PC-9 (cell line): ENCODE data around the gene NEK9. TPM values are rescaled to one million over a fixed set of nuclear protein-coding genes. Genes with fewer than 3 reads are reported as not detected.

Experiments used
- BruUV-seq: library from RNA; stranded (reverse); fragments of 400-500 nt; replicated peaks from 2 replicates; lab custom pipeline; 2021; lab: Mats Ljungman, UMichigan
- CTCF ChIA-PET: fragments of 300-600 bp; sonication (Branson Sonifier 250); formaldehyde crosslinking; loops from one replicate; lab custom pipeline; 2022; ENCODE audit warnings: antibody characterized with exemption; lab: Charles Lee
- POLR2A ChIA-PET: fragments of 300-600 bp; sonication (Branson Sonifier 250); formaldehyde crosslinking; loops from one replicate; lab custom pipeline; 2022; ENCODE audit warnings: antibody characterized with exemption; ENCODE audit not compliant: unreplicated experiment; lab: Charles Lee
- DNase-seq, 2 experiments: peaks; one replicate each; pipeline versions ENCODE4 v3.0.0 to v3.0.0-alpha.2; 2015 to 2022; ENCODE audit warnings: mixed read lengths in 1 of 2
- H2AFZ ChIP-seq: fragments of 200-600 bp; sonication (generic); 2 replicates; pipeline ENCODE4 v1.8.1; 2017; ENCODE audit warnings: antibody characterized with exemption
- H3F3A ChIP-seq: fragments of 200-600 bp; sonication (generic); 2 replicates; pipeline ENCODE4 v1.8.1; 2017; ENCODE audit warnings: antibody characterized with exemption, mild to moderate bottlenecking, low read depth; ENCODE audit not compliant: insufficient read depth
- H3K27ac ChIP-seq: fragments of 200-600 bp; sonication (generic); 2 replicates; pipeline ENCODE4 v1.6.1; 2016; ENCODE audit warnings: mixed run types
- H3K27me3 ChIP-seq: fragments of 200-600 bp; sonication (generic); 2 replicates; pipeline ENCODE4 v1.6.1; 2016; ENCODE audit warnings: low read depth, mixed run types; ENCODE audit not compliant: insufficient read depth
- H3K36me3 ChIP-seq: fragments of 200-600 bp; sonication (generic); 2 replicates; pipeline ENCODE4 v1.6.1; 2016; ENCODE audit warnings: low read depth, mixed run types
- H3K4me1 ChIP-seq: fragments of 200-600 bp; sonication (generic); replicated peaks from 2 replicates; pipeline ENCODE4 v1.6.1; 2016; ENCODE audit warnings: mixed run types; ENCODE audit not compliant: insufficient read depth
- H3K4me2 ChIP-seq: fragments of 200-600 bp; sonication (generic); 2 replicates; pipeline ENCODE4 v1.6.1; 2017; ENCODE audit warnings: mixed run types
- H3K4me3 ChIP-seq: fragments of 200-600 bp; sonication (generic); 2 replicates; pipeline ENCODE4 v1.6.1; 2016; ENCODE audit warnings: mixed run types
- H3K79me2 ChIP-seq: fragments of 200-600 bp; sonication (generic); 2 replicates; pipeline ENCODE4 v1.6.1; 2017; ENCODE audit warnings: low read depth, mixed run types
- H3K9me2 ChIP-seq: fragments of 200-600 bp; sonication (generic); 2 replicates; pipeline ENCODE4 v1.8.1; 2017; ENCODE audit warnings: mild to moderate bottlenecking; ENCODE audit not compliant: insufficient read depth
- H3K9me3 ChIP-seq: fragments of 200-600 bp; sonication (generic); 2 replicates; pipeline ENCODE4 v1.8.1; 2016; ENCODE audit warnings: low read depth; ENCODE audit not compliant: insufficient read depth
- H4K20me1 ChIP-seq: fragments of 200-600 bp; sonication (generic); 2 replicates; pipeline ENCODE4 v1.8.1; 2017; ENCODE audit not compliant: insufficient read depth
- EZH2 ChIP-seq: fragments of 200-600 bp; sonication (generic); IDR thresholded peaks from 2 replicates; pipeline ENCODE4 v1.8.0; 2017; ENCODE audit warnings: antibody characterized with exemption, low read depth
- intact Hi-C: fragments of 100-400 bp; cut with micrococcal nuclease; formaldehyde crosslinking; loops from one replicate; pipeline ENCODE4 v1.10.0; 2022; ENCODE audit not compliant: unreplicated experiment
- total RNA-seq: library from RNA; stranded (reverse); gene quantifications from 2 replicates; pipeline ENCODE4 v1.2.3, GENCODE V29; 2021
- TF ChIP-seq, protein P1 (sequence below): fragments of 200-600 bp; sonication (generic); conservative IDR thresholded peaks from 2 replicates; pipeline ENCODE4 v1.6.1; 2017; ENCODE audit warnings: mixed run types, antibody characterized with exemption, mild to moderate bottlenecking, moderate library complexity

Gene NEK9
- total RNA-seq, 1 experiment from 2014 or later: 170 TPM

DNA sequence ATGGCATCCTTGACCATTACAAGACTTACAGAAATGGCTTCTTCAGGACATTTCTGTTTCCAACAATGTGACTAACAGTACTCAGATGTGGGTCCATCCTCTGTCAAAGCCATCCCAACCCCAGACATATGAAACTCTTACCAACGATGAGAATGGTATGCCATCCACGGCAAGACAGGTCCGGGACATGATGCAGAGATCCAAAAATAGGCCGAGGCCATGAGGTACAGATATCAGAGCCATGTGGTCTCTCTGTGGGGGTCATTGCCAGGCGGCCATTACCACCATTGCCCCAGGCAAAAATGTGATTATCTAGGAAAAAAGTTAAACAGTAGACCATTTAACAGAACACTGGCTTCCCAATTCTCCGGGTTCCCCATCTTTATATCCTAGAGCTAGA lies 29.9 kb downstream of the NEK9 start:
- H2AFZ ChIP-seq: no peak overlapping the region
- no peak overlapping the region for H3K4me2 ChIP-seq
- TF ChIP-seq, protein P1, sequence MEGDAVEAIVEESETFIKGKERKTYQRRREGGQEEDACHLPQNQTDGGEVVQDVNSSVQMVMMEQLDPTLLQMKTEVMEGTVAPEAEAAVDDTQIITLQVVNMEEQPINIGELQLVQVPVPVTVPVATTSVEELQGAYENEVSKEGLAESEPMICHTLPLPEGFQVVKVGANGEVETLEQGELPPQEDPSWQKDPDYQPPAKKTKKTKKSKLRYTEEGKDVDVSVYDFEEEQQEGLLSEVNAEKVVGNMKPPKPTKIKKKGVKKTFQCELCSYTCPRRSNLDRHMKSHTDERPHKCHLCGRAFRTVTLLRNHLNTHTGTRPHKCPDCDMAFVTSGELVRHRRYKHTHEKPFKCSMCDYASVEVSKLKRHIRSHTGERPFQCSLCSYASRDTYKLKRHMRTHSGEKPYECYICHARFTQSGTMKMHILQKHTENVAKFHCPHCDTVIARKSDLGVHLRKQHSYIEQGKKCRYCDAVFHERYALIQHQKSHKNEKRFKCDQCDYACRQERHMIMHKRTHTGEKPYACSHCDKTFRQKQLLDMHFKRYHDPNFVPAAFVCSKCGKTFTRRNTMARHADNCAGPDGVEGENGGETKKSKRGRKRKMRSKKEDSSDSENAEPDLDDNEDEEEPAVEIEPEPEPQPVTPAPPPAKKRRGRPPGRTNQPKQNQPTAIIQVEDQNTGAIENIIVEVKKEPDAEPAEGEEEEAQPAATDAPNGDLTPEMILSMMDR: no peak
- no peak for TF ChIP-seq EZH2
- no TSS peak for BruUV-seq
- POLR2A ChIA-PET: no interaction called here
- no peaks in the 10 kb centered on the region for H3K9me3 ChIP-seq
- H3K4me3 ChIP-seq: no peak overlapping the region
- intact Hi-C loops: no loop called here
- DNase-seq: no peak
- H3K27ac ChIP-seq: no peak overlapping the region
- no peaks in the 10 kb centered on the region for H3K79me2 ChIP-seq
- H4K20me1 ChIP-seq: 0 out of 2 replicates have a peak, but pooled peaks cover 4% of the 10 kb centered on the region
- H3K36me3 ChIP-seq: peaks cover 72% of the 10 kb centered on the region
- CTCF ChIA-PET: no interaction called here
- peaks cover 5% of the 10 kb centered on the region; the same call in 1 of the 2 replicates for H3F3A ChIP-seq
- no peaks in the 10 kb centered on the region for H3K9me2 ChIP-seq
- no peaks in the 10 kb centered on the region for H3K27me3 ChIP-seq
- no peaks in the 10 kb centered on the region for H3K4me1 ChIP-seq

DNA sequence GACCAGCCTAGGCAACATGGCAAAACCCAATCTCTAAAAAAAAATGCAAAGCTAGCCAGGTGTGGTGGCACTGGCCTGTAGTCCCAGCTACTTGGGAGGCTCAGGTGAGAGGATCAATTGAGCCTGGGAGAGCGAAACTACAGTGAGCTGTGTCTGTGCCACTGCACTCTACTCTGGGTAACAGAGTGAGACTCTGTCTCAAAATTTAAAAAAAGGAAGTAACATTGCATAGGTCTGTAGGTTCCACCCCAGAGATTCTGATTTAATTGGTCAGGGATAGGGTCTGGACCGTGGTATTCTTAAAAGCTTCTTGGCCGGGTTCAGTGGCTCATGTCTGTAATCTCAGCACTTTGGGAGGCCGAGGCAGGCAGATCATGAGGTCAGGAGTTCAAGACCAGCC lies 31.2 kb downstream of the NEK9 start:
- peaks cover 76% of the 10 kb centered on the region for H3K36me3 ChIP-seq
- no peak for DNase-seq
- H3K27me3 ChIP-seq: no peaks in the 10 kb centered on the region
- no peaks in the 10 kb centered on the region for H3K4me1 ChIP-seq
- intact Hi-C loops: no loop called here
- no peaks in the 10 kb centered on the region for H3K9me3 ChIP-seq
- POLR2A ChIA-PET: no interaction called here
- no peak overlapping the region for H3K4me3 ChIP-seq
- H3K4me2 ChIP-seq: no peak overlapping the region
- no peak for TF ChIP-seq EZH2
- TF ChIP-seq, protein P1: no peak
- no peak overlapping the region for H2AFZ ChIP-seq
- no peaks in the 10 kb centered on the region for H3F3A ChIP-seq
- H3K27ac ChIP-seq: no peak overlapping the region
- no peaks in the 10 kb centered on the region for H3K9me2 ChIP-seq
- CTCF ChIA-PET: interaction anchor here (0.5 to 0.6 kb wide), 3 partner anchors 15 to 178 kb away, joined by 3 to 6 read pairs (median 3); no protein-coding TSS in a partner anchor
- H3K79me2 ChIP-seq: no peaks in the 10 kb centered on the region
- no TSS peak for BruUV-seq
- no peaks in the 10 kb centered on the region for H4K20me1 ChIP-seq

DNA sequence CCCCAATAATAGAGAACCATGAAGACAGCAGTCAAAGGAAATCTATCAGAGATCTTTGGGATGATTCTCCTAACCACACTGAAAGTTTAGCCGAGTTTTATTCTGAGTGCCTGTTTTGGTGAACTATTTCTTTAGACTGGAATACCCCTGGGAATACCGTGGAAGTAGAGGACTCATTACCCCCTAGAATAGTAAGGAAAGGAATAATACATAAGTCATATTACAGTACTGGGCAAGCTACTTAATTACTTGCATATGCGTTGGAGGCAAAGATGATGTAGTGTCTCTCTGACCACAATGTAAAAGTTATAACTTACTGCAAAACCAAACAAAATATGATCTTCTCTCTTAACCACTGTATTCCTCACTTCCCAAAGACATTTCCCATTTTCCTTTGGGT lies 32.0 kb downstream of the NEK9 start:
- CTCF ChIA-PET: no interaction called here
- POLR2A ChIA-PET: interaction anchor here (0.6 to 0.7 kb wide), 2 partner anchors 155 to 744 kb away, joined by 3 to 4 read pairs; no protein-coding TSS in a partner anchor
- H3K36me3 ChIP-seq: peaks cover 76% of the 10 kb centered on the region

More for the DNA sequence above, 32.0 kb downstream of the NEK9 start:
- Histone ChIP-seq H3K4me3 (no peak overlapping the region), H4K20me1 (no peaks in the 10 kb centered on the region), H3K27me3 (no peaks in the 10 kb centered on the region), H3K4me1 (no peaks in the 10 kb centered on the region), H3K4me2 (no peak overlapping the region), H3K27ac (no peak overlapping the region), H3F3A (no peaks in the 10 kb centered on the region), H3K9me2 (no peaks in the 10 kb centered on the region), H3K9me3 (no peaks in the 10 kb centered on the region), H2AFZ (no peak overlapping the region), H3K79me2 (no peaks in the 10 kb centered on the region)
- TF ChIP-seq, protein P1: no peak
- no peak for TF ChIP-seq EZH2
- DNase-seq: no peak
- intact Hi-C loops: no loop called here
- no TSS peak for BruUV-seq
